Neural crest cell (in vitro differentiated cells): ENCODE measurements around the gene PCGF1. TPM values are rescaled to one million over a fixed set of nuclear protein-coding genes. Genes with fewer than 3 reads are reported as not detected.

Experiments
- DNase-seq: peaks from one replicate; pipeline ENCODE4 v3.0.0; 2021; ENCODE audit warnings: low read depth, mixed read lengths, low spot score
- H3K27ac Mint-ChIP-seq: one replicate; pipeline ENCODE4 v1.8.0; 2021; ENCODE audit warnings: mild to moderate bottlenecking, mixed read lengths; ENCODE audit not compliant: unreplicated experiment
- H3K27me3 Mint-ChIP-seq: 2 replicates; pipeline ENCODE4 v1.8.0; 2021; ENCODE audit warnings: low read depth, mild to moderate bottlenecking, mixed read lengths
- H3K36me3 Mint-ChIP-seq: 2 replicates; pipeline ENCODE4 v1.8.0; 2021; ENCODE audit warnings: low read depth, mild to moderate bottlenecking, mixed read lengths
- H3K4me1 Mint-ChIP-seq: 2 replicates; pipeline ENCODE4 v1.8.0; 2021; ENCODE audit warnings: mixed read lengths
- H3K4me3 Mint-ChIP-seq: one replicate; pipeline ENCODE4 v1.8.0; 2021; ENCODE audit warnings: mild to moderate bottlenecking, mixed read lengths
- H3K9me3 Mint-ChIP-seq: 2 replicates; pipeline ENCODE4 v1.8.0; 2021; ENCODE audit warnings: mixed read lengths
- CTCF ChIP-seq: fragments of 200-600 bp; sonication (generic); conservative IDR thresholded peaks from 2 replicates; pipeline ENCODE4 v1.5.0; 2021; ENCODE audit warnings: antibody characterized with exemption, mild to moderate bottlenecking
- total RNA-seq: library from RNA; stranded (reverse); gene quantifications from 2 replicates; pipeline ENCODE4 v1.2.1, GENCODE V29; 2021

PCGF1 gene
- total RNA-seq, 1 donor from 2014 or later = 30.0 TPM

GRCh38 chr2:74550231-74550630, 42.7 kb upstream of the PCGF1 start:
- Mint-ChIP-seq H3K4me3 (peak overlapping the region; percentile 85), H3K27me3 (peaks cover 12% of the 10 kb centered on the region), H3K4me1 (peaks cover 47% of the 10 kb centered on the region), H3K36me3 (peaks cover 9% of the 10 kb centered on the region), H3K9me3 (no peaks in the 10 kb centered on the region), H3K27ac (no peak overlapping the region)
- TF ChIP-seq CTCF = no peak
- no peak for DNase-seq

GRCh38 chr2:74548900-74549826, 41.7 kb upstream of the PCGF1 start:
- peak overlapping the region; percentile 85 for H3K4me3 Mint-ChIP-seq
- no peak for TF ChIP-seq CTCF
- DNase-seq = peak; percentile 36
- no peaks in the 10 kb centered on the region for H3K9me3 Mint-ChIP-seq
- no peak overlapping the region for H3K27ac Mint-ChIP-seq
- peaks cover 47% of the 10 kb centered on the region for H3K4me1 Mint-ChIP-seq
- H3K27me3 Mint-ChIP-seq = peaks cover 9% of the 10 kb centered on the region
- H3K36me3 Mint-ChIP-seq = peaks cover 9% of the 10 kb centered on the region

GRCh38 chr2:74548285-74548899, 40.9 kb upstream of the PCGF1 start:
- no peak for DNase-seq
- Mint-ChIP-seq H3K9me3 (no peaks in the 10 kb centered on the region), H3K4me3 (peak overlapping the region; percentile 89), H3K27me3 (peaks cover 9% of the 10 kb centered on the region), H3K27ac (peak overlapping the region; percentile 7), H3K36me3 (peaks cover 9% of the 10 kb centered on the region), H3K4me1 (peaks cover 43% of the 10 kb centered on the region)
- no peak for TF ChIP-seq CTCF

- Mint-ChIP-seq H3K4me3 (no peak overlapping the region), H3K27me3 (peaks cover 9% of the 10 kb centered on the region), H3K36me3 (peaks cover 2% of the 10 kb centered on the region), H3K9me3 (no peaks in the 10 kb centered on the region), H3K4me1 (peaks cover 22% of the 10 kb centered on the region), H3K27ac (no peak overlapping the region)
- TF ChIP-seq CTCF = no peak
- DNase-seq = no peak
Observed at GRCh38 chr2:74546004-74546403, 38.5 kb upstream of the PCGF1 start.

GRCh38 chr2:74544634-74545033, 37.1 kb upstream of the PCGF1 start:
- H3K27me3 Mint-ChIP-seq = peaks cover 8% of the 10 kb centered on the region
- no peak overlapping the region for H3K27ac Mint-ChIP-seq
- H3K4me3 Mint-ChIP-seq = no peak overlapping the region
- H3K4me1 Mint-ChIP-seq = peaks cover 10% of the 10 kb centered on the region
- DNase-seq = no peak
- H3K36me3 Mint-ChIP-seq = no peaks in the 10 kb centered on the region
- TF ChIP-seq CTCF = no peak
- H3K9me3 Mint-ChIP-seq = no peaks in the 10 kb centered on the region
